ENCODE measurements around the gene CAPN3. TPM values are rescaled to one million over a fixed set of nuclear protein-coding genes. Genes with fewer than 3 reads are reported as not detected.

The CAPN3 gene
- total RNA-seq, 1 donor from 2014 or later: 18.9 TPM

DNA sequence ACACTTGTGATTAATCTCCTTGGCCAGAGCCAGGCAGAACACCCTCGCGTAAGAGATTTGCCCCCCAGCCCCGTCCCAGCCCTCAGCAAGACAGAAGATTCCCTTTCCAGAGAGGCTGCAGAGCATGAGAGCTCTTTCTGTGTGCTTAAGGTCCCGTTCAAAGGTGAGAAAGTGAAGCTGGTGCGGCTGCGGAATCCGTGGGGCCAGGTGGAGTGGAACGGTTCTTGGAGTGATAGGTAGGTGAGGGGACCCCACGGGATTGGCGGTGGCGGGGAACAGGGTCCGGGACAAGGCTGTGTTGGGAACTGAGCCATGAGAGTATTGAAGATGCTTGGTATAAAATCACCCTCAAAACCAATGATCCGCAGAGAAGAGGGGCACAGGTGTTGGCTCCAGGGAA lies 34.8 kb downstream of the CAPN3 start:
- no peak for DNase-seq (ENCODE audit: low spot score)

DNA sequence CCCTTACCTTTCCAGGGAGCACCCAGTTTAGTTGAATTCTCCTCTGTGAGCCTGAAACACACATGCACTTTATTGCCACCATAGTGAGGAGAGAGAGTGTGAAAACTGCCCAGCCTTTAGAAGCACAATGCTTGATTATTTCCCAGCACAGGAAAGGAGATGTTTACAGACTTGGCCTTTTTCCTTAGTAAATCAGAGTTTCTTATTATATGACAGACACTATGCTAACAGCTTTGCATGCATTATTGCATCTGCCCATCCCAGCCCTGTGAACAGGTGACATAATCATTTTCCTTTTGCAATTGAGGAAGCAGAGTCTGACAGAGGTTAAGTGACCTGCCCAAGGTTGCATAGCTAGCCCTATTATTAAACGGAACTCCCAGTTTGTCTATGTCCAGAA lies 36.5 kb downstream of the CAPN3 start:
- no peak for DNase-seq (ENCODE audit: low spot score)

DNA sequence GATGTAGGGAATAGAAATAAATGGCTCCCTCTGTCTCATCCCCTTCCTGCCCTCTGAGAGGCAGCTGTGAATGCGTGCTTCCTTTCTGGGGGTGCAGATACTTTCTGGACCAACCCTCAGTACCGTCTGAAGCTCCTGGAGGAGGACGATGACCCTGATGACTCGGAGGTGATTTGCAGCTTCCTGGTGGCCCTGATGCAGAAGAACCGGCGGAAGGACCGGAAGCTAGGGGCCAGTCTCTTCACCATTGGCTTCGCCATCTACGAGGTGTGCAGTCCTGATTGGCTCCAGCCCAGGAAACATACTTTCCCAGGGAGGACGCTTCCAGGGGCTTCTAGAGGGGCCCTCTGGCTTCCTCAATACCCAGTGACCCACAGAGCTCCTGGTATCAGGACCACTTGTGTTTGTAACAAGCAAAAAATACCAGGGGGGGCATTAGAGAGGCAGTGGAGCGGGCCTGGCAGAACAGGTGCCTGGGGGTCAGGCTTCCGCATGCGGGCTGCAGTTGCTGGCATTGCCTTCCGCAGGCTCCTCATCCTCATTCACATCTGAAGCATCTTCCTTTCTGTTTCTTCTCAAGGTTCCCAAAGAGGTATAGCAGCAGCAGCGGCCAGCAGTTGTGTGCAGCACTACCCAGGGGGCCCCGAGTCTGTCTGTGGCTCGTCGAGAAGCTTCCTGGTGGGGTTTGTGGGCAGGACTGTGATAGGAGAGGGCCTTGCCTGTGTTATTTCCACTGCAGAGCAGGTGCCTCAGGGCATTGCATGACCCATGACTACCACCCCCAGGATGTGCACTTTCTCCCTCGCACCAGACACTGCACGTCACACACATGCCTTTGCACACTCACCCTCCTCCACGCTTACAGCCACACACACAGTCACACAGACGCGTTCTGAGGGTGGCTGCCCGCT lies 42.5 kb downstream of the CAPN3 start:
- no peak for DNase-seq (ENCODE audit: low spot score)

DNA sequence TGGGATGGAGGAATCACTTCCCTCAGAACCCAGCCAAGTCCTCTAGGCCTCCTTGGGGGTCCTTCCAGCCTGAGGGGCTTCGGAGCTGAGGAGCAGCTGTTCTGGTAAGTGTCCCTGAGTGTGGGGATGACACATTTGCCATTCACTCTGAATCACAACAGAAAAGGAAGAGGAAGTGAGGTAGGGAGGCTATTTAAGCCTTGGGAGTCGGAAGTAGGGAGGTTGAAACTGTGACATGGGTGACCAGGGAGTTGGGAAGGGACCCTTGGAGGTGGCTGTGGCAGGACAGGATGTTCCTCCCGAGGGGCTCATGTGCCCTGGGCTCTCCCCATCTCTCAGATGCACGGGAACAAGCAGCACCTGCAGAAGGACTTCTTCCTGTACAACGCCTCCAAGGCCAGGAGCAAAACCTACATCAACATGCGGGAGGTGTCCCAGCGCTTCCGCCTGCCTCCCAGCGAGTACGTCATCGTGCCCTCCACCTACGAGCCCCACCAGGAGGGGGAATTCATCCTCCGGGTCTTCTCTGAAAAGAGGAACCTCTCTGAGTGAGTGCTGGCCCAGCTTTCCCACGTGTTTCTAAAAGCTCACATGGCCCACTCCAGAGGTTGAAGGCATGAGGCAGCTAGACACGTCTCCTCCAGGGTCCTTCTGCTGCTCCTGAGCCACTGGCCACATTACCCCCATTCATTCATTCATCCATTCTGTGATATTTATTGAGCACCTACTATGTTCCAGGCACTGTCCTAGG lies 43.3 kb downstream of the CAPN3 start:
- DNase-seq (ENCODE audit: low spot score): no peak

DNA sequence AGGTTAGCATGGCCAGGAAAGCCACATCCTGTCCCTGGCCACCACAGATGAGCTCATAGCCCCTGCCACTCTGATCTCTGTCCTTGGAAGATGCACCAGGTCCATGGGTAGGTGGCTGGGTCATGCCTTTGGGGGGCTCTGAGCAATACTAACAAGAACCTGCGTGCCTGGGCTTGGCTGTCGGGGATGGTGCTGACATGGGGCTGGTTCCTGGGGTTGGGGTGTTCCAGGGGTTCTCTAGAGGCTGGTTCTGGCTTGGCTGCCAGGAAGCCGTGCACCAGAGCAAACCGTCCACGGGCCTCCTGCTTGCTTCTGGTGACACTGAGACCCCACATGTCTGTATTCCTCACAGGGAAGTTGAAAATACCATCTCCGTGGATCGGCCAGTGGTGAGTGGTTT lies 44.1 kb downstream of the CAPN3 start:
- DNase-seq (ENCODE audit: low spot score): no peak

DNA sequence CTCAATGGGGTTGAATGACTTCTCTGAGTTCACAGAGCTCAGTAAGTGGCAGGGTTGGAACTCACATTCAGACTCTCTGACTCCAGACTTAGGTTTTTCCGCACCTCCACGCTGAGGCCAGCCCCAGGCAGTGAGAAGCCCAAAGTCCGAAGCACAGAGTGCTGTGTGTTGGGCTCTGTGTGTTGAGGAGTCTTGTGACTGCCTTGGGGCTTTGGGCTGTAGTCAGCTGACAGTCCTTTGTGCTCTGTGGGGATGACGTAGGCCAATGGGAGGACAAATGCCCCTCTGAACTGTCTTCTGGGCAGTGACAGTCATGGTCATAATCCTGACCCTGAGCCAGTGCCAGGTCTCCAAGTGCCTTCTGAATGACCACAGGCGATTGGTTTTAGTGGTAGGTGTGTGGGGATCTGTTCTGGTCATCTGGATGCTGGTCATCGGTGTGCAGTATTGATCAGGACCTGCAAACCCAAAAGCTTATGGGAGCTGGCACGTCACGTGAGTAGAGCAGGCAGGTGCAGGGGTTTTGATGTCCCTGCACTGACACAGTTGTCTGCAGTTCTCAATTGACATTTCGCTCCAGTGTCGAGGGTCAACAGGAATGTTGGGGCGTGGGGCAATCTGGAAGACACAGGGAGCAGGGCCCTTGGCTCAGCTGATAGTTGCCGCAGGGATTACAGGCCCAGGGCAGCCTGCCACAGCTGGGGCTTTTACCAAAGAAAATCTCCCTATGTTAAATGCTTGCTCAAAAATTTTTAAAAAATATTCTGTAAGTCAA lies 45.3 kb downstream of the CAPN3 start:
- no peak for DNase-seq (ENCODE audit: low spot score)

DNA sequence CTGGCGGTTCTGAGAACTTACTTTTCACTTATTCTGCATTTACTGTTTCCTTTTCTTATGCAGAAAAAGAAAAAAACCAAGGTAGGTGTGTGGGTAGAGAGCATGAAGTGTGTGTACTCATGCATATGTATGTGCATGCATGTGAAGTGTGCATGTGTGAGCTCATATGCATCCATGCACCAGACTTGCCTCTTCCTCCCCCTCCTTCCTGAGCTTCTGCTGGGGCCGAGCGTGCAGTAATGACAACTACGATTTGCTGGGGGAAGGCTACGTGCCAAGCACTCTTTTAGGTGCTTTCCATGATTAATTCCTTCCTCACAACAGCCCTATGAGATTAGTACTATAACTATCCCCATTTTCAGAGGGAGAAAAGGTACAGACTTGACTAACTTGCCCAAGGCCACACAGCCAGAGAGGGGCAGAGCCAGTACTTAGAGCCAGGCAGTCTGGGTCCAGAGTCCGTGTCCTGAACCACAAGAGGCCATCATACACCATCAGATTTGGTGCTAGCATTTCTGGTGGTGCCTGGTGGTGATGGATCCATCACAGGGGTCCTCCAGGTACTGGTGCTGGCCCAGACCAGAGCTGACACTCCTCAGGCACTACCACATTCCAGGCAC lies 46.7 kb downstream of the CAPN3 start:
- no peak for DNase-seq (ENCODE audit: low spot score)

DNA sequence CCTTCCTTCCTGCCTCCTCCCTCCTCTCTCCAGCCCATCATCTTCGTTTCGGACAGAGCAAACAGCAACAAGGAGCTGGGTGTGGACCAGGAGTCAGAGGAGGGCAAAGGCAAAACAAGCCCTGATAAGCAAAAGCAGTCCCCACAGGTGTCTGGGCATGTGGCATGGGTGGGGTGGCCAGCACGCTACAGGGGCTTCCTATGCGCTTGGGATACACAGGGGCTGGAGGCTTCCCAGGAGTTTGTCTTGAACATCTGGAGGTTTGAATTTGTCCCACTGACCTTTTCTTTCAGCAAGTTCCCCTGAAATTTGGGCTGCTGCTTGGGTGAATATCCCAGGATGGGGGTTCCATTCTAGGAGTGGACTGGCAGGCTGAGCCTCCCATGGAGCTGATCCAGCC lies 48.9 kb downstream of the CAPN3 start:
- no peak for DNase-seq (ENCODE audit: low spot score)

DNA sequence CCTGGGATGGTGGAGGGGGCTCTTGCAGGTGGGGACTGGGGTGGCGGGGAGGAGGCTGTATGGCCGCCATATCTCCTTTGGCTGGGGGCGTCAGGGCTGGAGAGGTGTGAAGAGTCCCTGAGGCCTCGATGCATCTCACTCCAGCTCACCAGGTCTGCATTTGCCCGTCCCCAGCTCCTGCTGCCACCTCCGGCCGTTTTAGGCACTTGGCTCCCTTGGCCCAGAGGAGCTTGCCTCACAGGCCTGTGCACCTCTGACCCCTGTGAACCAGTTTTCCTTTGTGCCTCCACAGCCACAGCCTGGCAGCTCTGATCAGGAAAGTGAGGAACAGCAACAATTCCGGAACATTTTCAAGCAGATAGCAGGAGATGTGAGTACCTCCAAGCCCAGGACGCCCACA lies 49.7 kb downstream of the CAPN3 start:
- DNase-seq (ENCODE audit: low spot score): no peak

DNA sequence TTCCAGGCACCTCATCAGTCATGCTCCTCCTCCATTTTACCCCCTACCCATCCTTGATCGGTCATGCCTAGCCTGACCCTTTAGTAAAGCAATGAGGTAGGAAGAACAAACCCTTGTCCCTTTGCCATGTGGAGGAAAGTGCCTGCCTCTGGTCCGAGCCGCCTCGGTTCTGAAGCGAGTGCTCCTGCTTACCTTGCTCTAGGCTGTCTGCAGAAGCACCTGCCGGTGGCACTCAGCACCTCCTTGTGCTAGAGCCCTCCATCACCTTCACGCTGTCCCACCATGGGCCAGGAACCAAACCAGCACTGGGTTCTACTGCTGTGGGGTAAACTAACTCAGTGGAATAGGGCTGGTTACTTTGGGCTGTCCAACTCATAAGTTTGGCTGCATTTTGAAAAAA lies 52.6 kb downstream of the CAPN3 start:
- DNase-seq (ENCODE audit: low spot score): no peak

DNA sequence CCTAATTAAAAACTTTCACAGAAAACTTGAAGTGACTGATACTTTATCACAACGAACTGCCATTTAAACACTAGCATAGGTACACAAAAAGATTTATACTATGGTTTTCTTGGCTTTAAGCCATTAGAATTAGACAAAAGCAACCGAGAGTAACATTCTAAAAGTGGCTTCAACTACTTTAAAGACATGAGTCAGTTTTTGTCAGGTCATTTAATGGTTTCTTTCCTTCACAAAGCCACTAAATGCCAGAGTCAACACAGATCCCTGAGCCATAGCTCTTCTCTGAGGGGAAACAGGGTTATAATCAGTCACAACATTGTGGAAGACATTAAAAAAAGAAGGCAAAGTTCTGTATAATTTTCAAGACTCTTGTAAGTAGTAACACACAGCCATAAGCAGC lies 54.6 kb downstream of the CAPN3 start:
- DNase-seq (ENCODE audit: low spot score): no peak

DNA sequence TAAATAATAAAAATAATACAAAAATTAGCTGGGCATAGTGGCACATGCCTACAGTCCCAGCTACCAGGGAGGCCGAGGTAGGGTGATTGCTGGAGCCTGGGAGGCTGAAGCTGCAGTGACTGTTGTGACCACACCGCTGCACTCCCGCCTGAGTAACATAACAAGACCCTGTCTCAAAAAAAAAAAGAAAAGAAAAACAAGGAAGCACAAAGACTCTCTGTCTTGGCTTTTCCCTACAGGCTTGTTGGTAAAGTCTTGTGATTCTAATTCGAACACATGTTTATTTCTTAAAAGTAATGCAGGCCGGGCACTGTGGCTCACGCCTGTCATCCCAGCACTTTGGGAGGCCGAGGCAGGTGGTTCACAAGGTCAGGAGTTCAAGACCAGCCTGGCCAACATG lies 60.1 kb downstream of the CAPN3 start:
- no peak for DNase-seq (ENCODE audit: low spot score)

DNA sequence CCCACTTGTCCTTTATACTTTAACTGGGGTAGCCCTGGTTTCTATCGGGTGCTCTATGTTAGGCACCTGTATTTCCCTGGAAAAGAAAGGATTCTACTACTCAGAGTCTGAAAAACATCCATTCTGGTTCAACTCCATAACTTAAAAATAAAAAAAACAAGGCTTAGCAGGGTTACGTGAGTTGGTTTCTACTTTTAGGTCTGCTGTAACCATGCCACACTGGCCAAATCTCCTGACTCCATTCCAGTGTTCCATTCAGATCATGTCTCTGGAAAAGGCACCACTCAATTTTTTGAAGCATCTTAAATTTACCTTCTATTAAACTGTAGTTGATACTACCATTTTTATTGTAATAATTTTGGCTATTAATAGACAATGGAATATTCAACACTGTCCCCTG lies 62.1 kb downstream of the CAPN3 start:
- no peak for DNase-seq (ENCODE audit: low spot score)

DNA sequence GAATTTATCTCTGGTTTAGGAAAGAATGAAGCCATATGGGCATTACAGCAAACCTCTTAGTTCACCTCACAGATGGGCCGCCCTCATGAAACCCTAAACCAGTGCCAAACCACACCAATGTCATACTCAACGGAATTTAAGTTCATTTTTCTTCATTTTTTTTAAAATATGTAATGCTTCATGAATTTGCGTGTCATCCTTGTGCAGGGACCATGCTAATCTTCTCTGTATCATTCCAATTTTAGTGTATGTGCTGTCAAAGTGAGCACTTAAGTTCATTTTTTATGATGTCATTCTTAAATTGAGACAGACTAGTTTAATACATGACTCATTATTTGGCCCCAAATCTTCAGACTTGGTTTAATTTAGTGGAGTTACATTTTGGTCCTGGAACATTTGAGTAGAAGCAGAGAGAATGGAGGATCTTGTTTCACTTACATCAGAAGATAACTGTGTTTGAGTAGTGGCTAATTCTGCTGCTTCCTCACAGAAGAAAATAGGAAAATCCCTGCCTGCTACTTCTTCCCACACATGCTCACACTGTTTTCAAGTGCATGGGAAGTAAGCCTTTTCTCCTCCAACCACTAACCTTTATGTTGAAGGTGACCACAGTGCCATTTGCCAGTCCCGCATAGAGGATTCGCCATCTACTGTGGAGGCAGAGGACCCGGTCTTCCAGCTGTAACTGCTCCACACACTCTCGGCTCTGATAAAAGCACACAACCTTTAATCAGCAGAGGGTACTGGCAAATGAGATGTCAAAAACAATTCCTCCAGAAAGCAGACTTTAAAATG lies 68.3 kb downstream of the CAPN3 start:
- DNase-seq (ENCODE audit: low spot score): no peak

DNA sequence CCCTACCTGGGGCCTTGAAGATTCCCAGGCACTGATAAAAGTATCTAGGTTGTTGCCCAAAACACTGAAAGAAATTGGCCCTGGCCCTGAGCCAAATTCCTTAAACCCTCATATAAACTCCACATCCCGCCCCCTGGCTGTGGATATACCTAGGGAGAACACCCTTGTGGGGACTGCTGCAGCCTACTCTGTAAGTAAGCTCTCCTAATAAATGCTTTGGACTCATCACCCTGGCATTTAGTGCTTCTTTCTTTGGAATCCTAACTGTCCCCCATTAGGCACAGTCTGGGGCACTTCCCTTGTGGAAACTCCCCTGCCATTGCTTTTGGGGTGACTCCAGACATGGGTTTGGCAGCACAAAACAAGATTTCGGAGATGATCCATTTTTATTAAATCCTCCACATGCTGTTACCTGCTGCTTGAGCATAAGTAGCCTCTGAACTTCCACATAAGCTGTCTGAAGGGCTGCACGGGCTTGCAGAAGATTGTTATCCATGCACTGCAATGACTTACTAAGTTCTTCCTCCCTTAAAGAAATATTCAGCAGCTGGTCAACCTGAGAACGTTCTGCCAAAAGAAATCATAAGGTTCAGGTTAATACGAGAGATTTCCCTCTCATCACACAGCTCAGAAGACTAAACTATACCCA lies 85.2 kb downstream of the CAPN3 start:
- no peak for DNase-seq (ENCODE audit: low spot score)

DNA sequence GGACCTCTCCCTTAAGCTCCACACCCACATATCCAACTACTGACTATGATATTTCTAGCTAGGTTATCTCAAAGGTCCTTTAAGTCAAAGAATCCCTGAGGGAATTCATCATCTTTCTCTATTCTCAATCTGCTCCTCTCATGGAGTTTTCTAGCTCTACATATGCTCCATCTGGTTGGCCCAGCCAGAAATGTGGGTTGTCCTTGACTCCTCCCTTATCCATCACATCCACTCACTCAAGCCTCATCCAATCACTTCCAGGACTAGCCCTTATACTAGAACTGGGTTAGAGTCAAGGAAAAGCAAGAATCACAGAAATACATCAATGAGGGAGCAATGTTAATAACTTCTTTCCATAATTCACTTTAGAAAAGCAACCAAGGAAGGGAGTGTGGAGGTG lies 86.2 kb downstream of the CAPN3 start:
- no peak for DNase-seq (ENCODE audit: low spot score)

DNA sequence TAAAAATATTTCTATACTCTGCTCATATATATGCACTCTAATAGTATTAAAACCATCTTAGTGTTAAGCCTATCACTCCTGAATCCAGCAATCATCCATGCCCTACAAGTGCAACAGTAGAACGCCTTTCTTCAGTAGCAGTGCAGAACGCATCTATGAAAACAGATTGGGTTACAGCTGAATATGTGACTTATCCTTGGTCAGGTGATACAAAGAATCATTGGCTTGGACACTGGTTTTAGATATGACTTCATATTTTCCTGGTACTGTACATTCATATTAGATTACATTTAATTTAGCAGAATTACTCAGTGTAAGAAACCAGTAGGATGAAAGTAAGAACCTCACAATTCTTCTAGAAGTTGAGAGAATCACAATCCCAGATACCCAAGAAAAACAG lies 88.3 kb downstream of the CAPN3 start:
- DNase-seq (ENCODE audit: low spot score): no peak

DNA sequence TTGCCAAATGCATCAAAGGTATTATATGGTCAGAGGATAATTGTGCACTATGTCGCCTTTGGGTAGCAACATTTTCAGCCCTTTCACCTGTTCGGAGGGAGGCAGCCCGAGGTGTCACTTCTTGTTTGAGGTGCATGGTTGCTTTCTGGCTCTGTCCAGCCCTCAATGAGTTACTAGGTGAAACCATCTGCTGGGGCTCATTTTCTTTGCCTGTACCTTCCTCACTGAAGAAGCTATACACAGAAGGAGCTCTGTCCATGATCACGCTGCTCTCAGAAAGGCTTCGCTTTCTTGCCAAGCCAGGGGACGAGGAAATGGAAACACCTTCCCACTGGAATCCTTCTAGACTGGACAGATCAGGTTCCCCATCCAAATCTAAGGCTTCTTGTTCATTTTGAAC lies 89.0 kb downstream of the CAPN3 start:
- no peak for DNase-seq (ENCODE audit: low spot score)

DNA sequence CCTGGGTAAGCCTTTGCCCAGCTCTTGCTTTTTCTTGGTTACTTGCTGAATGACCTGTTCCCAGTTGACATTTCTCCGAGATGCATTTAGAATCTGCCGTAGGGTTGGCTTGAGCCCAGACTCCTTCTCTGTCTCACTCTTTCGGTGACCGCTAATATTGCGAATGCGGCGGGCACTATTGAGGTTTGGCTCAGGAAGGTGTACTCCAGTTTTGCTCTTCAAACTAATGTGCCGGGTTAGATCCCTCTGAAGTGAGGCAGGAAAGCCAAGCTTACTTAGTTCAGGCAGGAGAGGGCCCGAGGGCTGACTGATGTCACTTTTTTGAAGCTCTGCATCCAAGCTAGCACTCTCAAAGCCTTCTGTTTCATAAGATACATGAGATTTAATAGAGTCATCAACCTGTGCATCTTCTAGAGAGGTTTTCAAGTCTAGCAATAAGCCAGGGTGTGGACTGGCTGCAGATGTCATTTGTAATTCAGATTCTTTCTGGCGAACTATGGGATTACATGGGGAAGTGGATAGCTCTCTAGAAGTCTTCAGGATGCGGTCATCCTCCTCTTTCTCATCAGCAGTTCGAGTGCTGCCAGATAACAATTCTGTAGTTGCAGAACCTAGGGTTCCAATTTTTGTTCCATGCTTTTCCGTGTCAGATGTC lies 90.6 kb downstream of the CAPN3 start:
- DNase-seq (ENCODE audit: low spot score): no peak

DNA sequence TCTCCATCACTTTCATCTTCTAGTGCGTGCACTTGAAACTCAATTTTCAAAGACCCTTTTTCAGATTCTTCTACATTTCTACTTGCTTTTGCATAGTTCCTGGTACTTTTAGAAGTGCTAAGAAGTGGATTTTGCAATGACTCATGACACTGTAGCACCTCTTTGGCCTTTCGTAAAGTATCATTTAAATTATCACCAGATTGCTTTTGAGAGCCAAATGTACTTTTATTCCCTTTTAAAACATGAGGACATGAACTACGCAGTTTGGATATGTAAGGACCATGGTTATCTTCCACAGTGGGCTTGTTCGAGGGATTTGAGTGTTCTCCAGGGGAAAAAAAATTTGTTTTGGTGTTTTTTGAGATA lies 91.1 kb downstream of the CAPN3 start:
- DNase-seq (ENCODE audit: low spot score): no peak
